T-helper 22 cell (primary cell): ENCODE data around the gene MCRIP1.

Experiments used
- DNase-seq: peaks from one replicate; pipeline ENCODE4 v3.0.0-alpha.2; 2020; ENCODE audit warnings: low read depth

The MCRIP1 gene

GRCh38 chr17:81860756-81861568 is 27.9 kb upstream of the MCRIP1 start:
- DNase-seq = peak; percentile 98

- no peak for DNase-seq
These were observed 27.0 kb upstream of the MCRIP1 start, which contains the start of gene P4HB for GRCh38 chr17:81859906-81860755. P4HB (minus strand) TSS chr17:81860535; CDS start chr17:81860471, 64 bp downstream.

GRCh38 chr17:81858967-81859905 is 26.1 kb upstream of the MCRIP1 start:
- DNase-seq = no peak

- DNase-seq = no peak
These were observed 25.3 kb upstream of the MCRIP1 start for GRCh38 chr17:81858170-81858966.

GRCh38 chr17:81854974-81855774 is 22.1 kb upstream of the MCRIP1 start:
- no peak for DNase-seq

GRCh38 chr17:81852237-81852636 is 19.1 kb upstream of the MCRIP1 start:
- no peak for DNase-seq

GRCh38 chr17:81851423-81851822 is 18.3 kb upstream of the MCRIP1 start:
- DNase-seq = no peak

- no peak for DNase-seq
These were observed 16.4 kb upstream of the MCRIP1 start for GRCh38 chr17:81849457-81849856.

- DNase-seq = no peak
These were observed 13.9 kb upstream of the MCRIP1 start for GRCh38 chr17:81846743-81847689.

- DNase-seq = no peak
These were observed 13.0 kb upstream of the MCRIP1 start for GRCh38 chr17:81845881-81846742.

GRCh38 chr17:81845361-81845760 is 12.3 kb upstream of the MCRIP1 start:
- no peak for DNase-seq

- no peak for DNase-seq
These were observed 11.8 kb upstream of the MCRIP1 start for GRCh38 chr17:81844887-81845286.

GRCh38 chr17:81844327-81844851 is 11.3 kb upstream of the MCRIP1 start:
- DNase-seq = no peak

- no peak for DNase-seq
These were observed 10.7 kb upstream of the MCRIP1 start for GRCh38 chr17:81843713-81844326.

GRCh38 chr17:81842725-81843504 is 9.8 kb upstream of the MCRIP1 start:
- no peak for DNase-seq

GRCh38 chr17:81842378-81842724 is 9.3 kb upstream of the MCRIP1 start:
- DNase-seq = no peak

GRCh38 chr17:81841866-81842265 is 8.8 kb upstream of the MCRIP1 start:
- DNase-seq = no peak
